HEK293 (cell line): ENCODE measurements around the gene CASP12.

ENCODE experiments used
- GLIS1 ChIP-seq: fragments of 450-650 bp; formaldehyde crosslinking; IDR thresholded peaks from 2 replicates; pipeline ENCODE4 v1.5.1; 2016; ENCODE audit warnings: missing biosample characterization, missing genetic modification characterization
- MYNN ChIP-seq: fragments of 450-650 bp; formaldehyde crosslinking; IDR thresholded peaks from 2 replicates; pipeline ENCODE4 v1.5.1; 2016; ENCODE audit warnings: missing biosample characterization, missing genetic modification characterization, borderline replicate concordance
- YY1 ChIP-seq: fragments of 450-650 bp; formaldehyde crosslinking; IDR thresholded peaks from 2 replicates; pipeline ENCODE4 v1.5.1; 2018; ENCODE audit warnings: missing biosample characterization, missing genetic modification characterization
- ZNF335 ChIP-seq: fragments of 450-650 bp; formaldehyde crosslinking; conservative IDR thresholded peaks from 2 replicates; pipeline ENCODE4 v1.5.1; 2016; ENCODE audit warnings: missing biosample characterization, missing genetic modification characterization
- ZSCAN18 ChIP-seq: fragments of 450-650 bp; formaldehyde crosslinking; IDR thresholded peaks from 2 replicates; pipeline ENCODE4 v1.5.1; 2016; ENCODE audit warnings: missing biosample characterization, missing genetic modification characterization
- TF ChIP-seq, protein P1 (sequence below): fragments of 450-650 bp; formaldehyde crosslinking; IDR thresholded peaks from 2 replicates; pipeline ENCODE4 v1.5.1; 2016; ENCODE audit warnings: missing biosample characterization, missing genetic modification characterization

- TF ChIP-seq, protein P1, sequence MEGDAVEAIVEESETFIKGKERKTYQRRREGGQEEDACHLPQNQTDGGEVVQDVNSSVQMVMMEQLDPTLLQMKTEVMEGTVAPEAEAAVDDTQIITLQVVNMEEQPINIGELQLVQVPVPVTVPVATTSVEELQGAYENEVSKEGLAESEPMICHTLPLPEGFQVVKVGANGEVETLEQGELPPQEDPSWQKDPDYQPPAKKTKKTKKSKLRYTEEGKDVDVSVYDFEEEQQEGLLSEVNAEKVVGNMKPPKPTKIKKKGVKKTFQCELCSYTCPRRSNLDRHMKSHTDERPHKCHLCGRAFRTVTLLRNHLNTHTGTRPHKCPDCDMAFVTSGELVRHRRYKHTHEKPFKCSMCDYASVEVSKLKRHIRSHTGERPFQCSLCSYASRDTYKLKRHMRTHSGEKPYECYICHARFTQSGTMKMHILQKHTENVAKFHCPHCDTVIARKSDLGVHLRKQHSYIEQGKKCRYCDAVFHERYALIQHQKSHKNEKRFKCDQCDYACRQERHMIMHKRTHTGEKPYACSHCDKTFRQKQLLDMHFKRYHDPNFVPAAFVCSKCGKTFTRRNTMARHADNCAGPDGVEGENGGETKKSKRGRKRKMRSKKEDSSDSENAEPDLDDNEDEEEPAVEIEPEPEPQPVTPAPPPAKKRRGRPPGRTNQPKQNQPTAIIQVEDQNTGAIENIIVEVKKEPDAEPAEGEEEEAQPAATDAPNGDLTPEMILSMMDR (tag by site-specific recombination): no peak
- TF ChIP-seq ZNF335 (tag by site-specific recombination): no peak
- no peak for TF ChIP-seq GLIS1 (tag by site-specific recombination)
- no peak for TF ChIP-seq ZSCAN18 (tag by site-specific recombination)
- TF ChIP-seq YY1 (tag by site-specific recombination): no peak
- TF ChIP-seq MYNN: no peak
These were observed 53.8 kb downstream of the CASP12 start for GRCh38 chr11:104844451-104844850.
